Ishikawa (cell line): ENCODE results near the gene SLC29A2.

Source experiments
- CEBPB ChIP-seq: IDR thresholded peaks from 2 replicates; pipeline ENCODE4 v1.6.1; 2012
- EP300 ChIP-seq: IDR thresholded peaks from 2 replicates; pipeline ENCODE4 v1.6.1; 2012; ENCODE audit warnings: borderline replicate concordance
- NFIC ChIP-seq: IDR thresholded peaks from 2 replicates; pipeline ENCODE4 v1.6.1; 2012
- RAD21 ChIP-seq: IDR thresholded peaks from 2 replicates; pipeline ENCODE4 v1.6.1; 2012; ENCODE audit warnings: low read depth
- REST ChIP-seq: IDR thresholded peaks from 2 replicates; pipeline ENCODE4 v1.6.1; 2012; ENCODE audit warnings: low read depth, mild to moderate bottlenecking
- TAF1 ChIP-seq: IDR thresholded peaks from 2 replicates; pipeline ENCODE4 v1.6.1; 2012; ENCODE audit warnings: low read depth, mild to moderate bottlenecking
- TCF12 ChIP-seq: IDR thresholded peaks from 2 replicates; pipeline ENCODE4 v1.6.1; 2012; ENCODE audit warnings: low read depth
- ZBTB7A ChIP-seq: IDR thresholded peaks from 2 replicates; pipeline ENCODE4 v1.6.1; 2012; ENCODE audit warnings: low read depth

- no peak for TF ChIP-seq CEBPB
- TF ChIP-seq TAF1, result no peak
- no peak for TF ChIP-seq NFIC
- TF ChIP-seq TCF12, result no peak
- no peak for TF ChIP-seq ZBTB7A
- no peak for TF ChIP-seq REST
- TF ChIP-seq EP300, result no peak
- no peak for TF ChIP-seq RAD21
These were observed 54.2 kb downstream of the SLC29A2 start for GRCh38 chr11:66317322-66317722.
